HepG2 (cell line): ENCODE results near the gene UTP15. TPM values are rescaled to one million over a fixed set of nuclear protein-coding genes. Genes with fewer than 3 reads are reported as not detected.
A peak's percentile ranks its signal among the peaks of the same experiment; 100 is the strongest.

Source experiments
- ATAC-seq: fragments of 200-7000 bp; cut with Tn5 transposase; 3 replicates; pipeline ENCODE4 v1.9.1; 2020; ENCODE audit warnings: mild to moderate bottlenecking, moderate library complexity
- BruUV-seq: library from RNA; stranded (reverse); fragments of 400-500 nt; replicated peaks from 2 replicates; lab custom pipeline; 2021; lab: Mats Ljungman, UMichigan
- CTCF ChIA-PET: fragments of 300-600 bp; formaldehyde crosslinking; extraction: SDS; loops from one replicate; lab custom pipeline; 2021; ENCODE audit warnings: low total read pairs, inconsistent platforms, low intra/inter-chr PET ratio; lab: Yijun Ruan, JAX
- POLR2A ChIA-PET: fragments of 350-600 bp; sonication (Branson Sonifier 250); formaldehyde crosslinking; loops from one replicate; lab custom pipeline; 2020; ENCODE audit warnings: antibody characterized with exemption, inconsistent platforms; lab: Yijun Ruan, JAX
- DNase-seq: peaks from one replicate; pipeline ENCODE4 v3.0.0-alpha.2; 2015; ENCODE audit warnings: low spot score
- FAIRE-seq: peaks from 3 replicates; lab custom pipeline; 2011; peaks lifted over from hg19 to GRCh38; lab: Jason Lieb, UNC
- H2AFZ ChIP-seq: one replicate; pipeline ENCODE4 v1.6.1; 2011; ENCODE audit warnings: low read length, inconsistent platforms
- H3K27ac ChIP-seq: fragments of 300-600 bp; 3 replicates; pipeline ENCODE4 v1.8.0; 2011; ENCODE audit warnings: mixed run types, mild to moderate bottlenecking, mixed read lengths, low read length, inconsistent platforms; ENCODE audit not compliant: insufficient read depth; ENCODE audit errors: extremely low read length
- H3K27me3 ChIP-seq, 2 experiments: fragments of 200-600 bp in 1 of 2; 2 replicates in 1 of 2; 3 replicates in 1 of 2; pipeline versions ENCODE4 v1.6.0 to v1.8.0; 2011; ENCODE audit warnings: low read length in 2 of 2, mild to moderate bottlenecking in 2 of 2, moderate library complexity in 2 of 2, inconsistent platforms in 1 of 2; ENCODE audit not compliant: insufficient read depth in 2 of 2, control insufficient read depth in 1 of 2
- H3K36me3 ChIP-seq, 2 experiments: fragments of 200-600 bp in 1 of 2; replicated peaks in 1 of 2; 2 replicates in 1 of 2; 3 replicates in 1 of 2; pipeline versions ENCODE4 v1.5.1 to v1.8.0; 2011; ENCODE audit warnings: low read length in 2 of 2, inconsistent platforms in 1 of 2; ENCODE audit not compliant: insufficient read depth in 2 of 2, control insufficient read depth in 1 of 2
- H3K4me1 ChIP-seq: 2 replicates; pipeline ENCODE4 v1.5.1; 2012; ENCODE audit warnings: low read length, inconsistent platforms; ENCODE audit not compliant: insufficient read depth
- H3K4me2 ChIP-seq: 2 replicates; pipeline ENCODE4 v1.6.0; 2011; ENCODE audit warnings: low read depth, low read length, inconsistent platforms
- H3K4me3 ChIP-seq, 3 experiments: fragments of 200-600 bp in 1 of 3; sonication (generic), shearing (Covaris generic) in 1 of 3; replicated peaks in 1 of 3; 2 replicates each; pipeline ENCODE4 v1.5.1; 2011 to 2016; ENCODE audit warnings: low read length in 3 of 3, inconsistent platforms in 2 of 3, low read depth in 2 of 3, mild to moderate bottlenecking in 2 of 3, control low read depth in 1 of 3, mixed read lengths in 1 of 3; ENCODE audit not compliant: insufficient read depth in 1 of 3
- H3K79me2 ChIP-seq: one replicate; pipeline ENCODE4 v1.6.1; 2011; ENCODE audit warnings: low read length, inconsistent platforms; ENCODE audit not compliant: insufficient read depth
- H3K9ac ChIP-seq: 2 replicates; pipeline ENCODE4 v1.6.0; 2011; ENCODE audit warnings: mild to moderate bottlenecking, low read depth, low read length, inconsistent platforms; ENCODE audit not compliant: insufficient read depth
- H3K9me3 ChIP-seq: 2 replicates; pipeline ENCODE4 v1.5.1; 2012; ENCODE audit warnings: mild to moderate bottlenecking, low read length
- H4K20me1 ChIP-seq: 2 replicates; pipeline ENCODE4 v1.6.0; 2011; ENCODE audit warnings: inconsistent platforms, mild to moderate bottlenecking, low read length, moderate library complexity; ENCODE audit not compliant: insufficient read depth
- CEBPG ChIP-seq: IDR thresholded peaks from 2 replicates; pipeline ENCODE4 v1.6.1; 2016
- ESRRA ChIP-seq: sonication (generic); formaldehyde crosslinking; IDR thresholded peaks from 2 replicates; pipeline ENCODE4 v1.5.1; 2020; ENCODE audit warnings: mild to moderate bottlenecking, low read depth, missing genetic modification reagents
- HOXA5 ChIP-seq: sonication (generic); formaldehyde crosslinking; IDR thresholded peaks from 2 replicates; pipeline ENCODE4 v1.4.0; 2020; ENCODE audit warnings: missing genetic modification reagents
- KLF15 ChIP-seq: sonication (generic); formaldehyde crosslinking; IDR thresholded peaks from 2 replicates; pipeline ENCODE4 v1.8.1; 2023; ENCODE audit warnings: borderline replicate concordance, mild to moderate bottlenecking, inconsistent platforms, missing genetic modification reagents, mixed read lengths
- LRRFIP1 ChIP-seq: sonication (generic); formaldehyde crosslinking; conservative IDR thresholded peaks from 2 replicates; pipeline ENCODE4 v1.4.0; 2020; ENCODE audit warnings: missing genetic modification reagents
- NFATC3 ChIP-seq: sonication (generic); formaldehyde crosslinking; IDR thresholded peaks from 2 replicates; pipeline ENCODE4 v1.5.1; 2020; ENCODE audit warnings: mild to moderate bottlenecking, missing genetic modification reagents
- PHF21A ChIP-seq: sonication (generic); formaldehyde crosslinking; IDR thresholded peaks from 2 replicates; pipeline ENCODE4 v1.5.0; 2020; ENCODE audit warnings: mild to moderate bottlenecking, missing genetic modification reagents
- PTBP1 ChIP-seq: fragments of 200-400 bp; formaldehyde crosslinking; IDR thresholded peaks from 2 replicates; pipeline ENCODE4 v1.6.1; 2018; ENCODE audit warnings: low read length, low read depth; ENCODE audit not compliant: poor library complexity, severe bottlenecking
- RELA ChIP-seq: sonication (generic); formaldehyde crosslinking; IDR thresholded peaks from 2 replicates; pipeline ENCODE4 v1.4.0; 2020; ENCODE audit warnings: missing genetic modification reagents
- SMC3 ChIP-seq: IDR thresholded peaks from 2 replicates; pipeline ENCODE4 v1.6.1; 2011; ENCODE audit warnings: low read length, improper control_type of control experiment
- SP140L ChIP-seq: sonication (generic); formaldehyde crosslinking; IDR thresholded peaks from 2 replicates; pipeline ENCODE4 v1.4.0; 2020; ENCODE audit warnings: missing genetic modification reagents, borderline replicate concordance
- WIZ ChIP-seq: sonication (generic); formaldehyde crosslinking; IDR thresholded peaks from 2 replicates; pipeline ENCODE4 v1.5.1; 2020; ENCODE audit warnings: mild to moderate bottlenecking, missing genetic modification reagents
- ZKSCAN5 ChIP-seq: sonication (generic); formaldehyde crosslinking; IDR thresholded peaks from 2 replicates; pipeline ENCODE4 v1.5.1; 2020; ENCODE audit warnings: mild to moderate bottlenecking, missing genetic modification reagents
- ZNF260 ChIP-seq: sonication (generic); formaldehyde crosslinking; IDR thresholded peaks from 2 replicates; pipeline ENCODE4 v1.4.0; 2020; ENCODE audit warnings: missing genetic modification reagents, low read depth, mild to moderate bottlenecking, borderline replicate concordance
- ZNF343 ChIP-seq: sonication (generic); formaldehyde crosslinking; IDR thresholded peaks from 2 replicates; pipeline ENCODE4 v1.4.0; 2020; ENCODE audit warnings: mild to moderate bottlenecking, missing genetic modification reagents
- ZNF577 ChIP-seq: sonication (generic); formaldehyde crosslinking; IDR thresholded peaks from 2 replicates; pipeline ENCODE4 v1.4.0; 2020; ENCODE audit warnings: mild to moderate bottlenecking, low read depth, missing genetic modification reagents, borderline replicate concordance
- WGBS: methylation state at CpG from one replicate; pipeline ENCODE4 v1.1.6; 2017; ENCODE audit warnings: low lambda C conversion rate; 5-methylcytosine and 5-hydroxymethylcytosine counted together
- in situ Hi-C: cut with HindIII; loops from 2 replicates; pipeline ENCODE4 v1.10.0; 2017; ENCODE audit warnings: low pct_unique_long_range_greater_than_20kb; ENCODE audit not compliant: extremely low pct_ligation_motif_present
- intact Hi-C: fragments of 100-400 bp; cut with micrococcal nuclease; formaldehyde crosslinking; loops from one replicate; pipeline ENCODE4 v1.10.0; 2022; ENCODE audit not compliant: unreplicated experiment
- polyA plus RNA-seq, 8 experiments: library from polyadenylated mRNA; depleted of rRNA in 3 of 8; stranded (reverse) in 7 of 8; unstranded in 1 of 8; fragments of >200 nt; fragmentation: Illumina TruSeq in 4 of 8; extraction: Trizol in 4 of 8; gene quantifications; 2 replicates each; pipeline versions ENCODE4 v1.2.1 to v1.2.3, GENCODE V29; 2011 to 2016; ENCODE audit warnings: low read depth in 4 of 8, missing spikeins in 1 of 8, mixed read lengths in 1 of 8; ENCODE audit not compliant: insufficient read depth in 1 of 8
- total RNA-seq, 5 experiments: library from RNA; depleted of rRNA; stranded (reverse); fragments of >200 nt; fragmentation: Illumina TruSeq; extraction: Trizol; gene quantifications; 2 replicates each; pipeline ENCODE4 v1.2.3, GENCODE V29; 2016; ENCODE audit warnings: low read depth in 1 of 5

Gene UTP15
- total and polyA plus RNA-seq, 2 of the 13 experiments (the other 11 are each of a cell fraction or from before 2014, with no cell fraction given): 7.3 to 35.8 TPM

GRCh38 chr5:73532195-73532594 is 33.3 kb upstream of the UTP15 start:
- 26% methylated on average over 4 of the region's 5 CpGs for WGBS
- H3K4me2 ChIP-seq: no peak overlapping the region
- FAIRE-seq (no peak), ATAC-seq (no peak), DNase-seq (no peak)
- peaks cover 22% of the 10 kb centered on the region; the same call in 1 of the 2 replicates for H3K4me1 ChIP-seq
- intact Hi-C loops: no loop called here
- no peaks in the 10 kb centered on the region for H4K20me1 ChIP-seq
- ChIA-PET CTCF (no interaction called here), POLR2A (no interaction called here)
- H3K79me2 ChIP-seq: no peaks in the 10 kb centered on the region
- in situ Hi-C loops: no loop called here
- H3K27me3 ChIP-seq: no peaks in the 10 kb centered on the region
- H3K4me3 ChIP-seq: no peak overlapping the region
- H2AFZ ChIP-seq: no peak overlapping the region
- H3K9ac ChIP-seq: no peak overlapping the region
- no peaks in the 10 kb centered on the region for H3K36me3 ChIP-seq
- H3K27ac ChIP-seq: no peak overlapping the region
- peaks cover 11% of the 10 kb centered on the region for H3K9me3 ChIP-seq
- TF ChIP-seq HOXA5 (CRISPR knock-in tag) (no peak), ZKSCAN5 (0 out of 2 replicates have a peak, but pooled peaks have one; percentile 42)
- no TSS peak for BruUV-seq

- TF ChIP-seq PTBP1 (no peak), WIZ (no peak), KLF15 (no peak), CEBPG (CRISPR knock-in tag) (no peak), LRRFIP1 (no peak), SMC3 (no peak), PHF21A (CRISPR knock-in tag) (no peak), RELA (CRISPR knock-in tag) (no peak), ESRRA (CRISPR knock-in tag) (no peak), ZNF577 (CRISPR knock-in tag) (no peak), ZNF260 (CRISPR knock-in tag) (no peak), SP140L (CRISPR knock-in tag) (no peak), ZNF343 (CRISPR knock-in tag) (no peak), NFATC3 (no peak)
- H3K36me3 ChIP-seq: no peaks in the 10 kb centered on the region
- H3K9ac ChIP-seq: no peak overlapping the region
- no peaks in the 10 kb centered on the region for H3K27me3 ChIP-seq
- ATAC-seq: no peak
- peaks cover 18% of the 10 kb centered on the region; the same call in 1 of the 2 replicates for H3K4me1 ChIP-seq
- H4K20me1 ChIP-seq: no peaks in the 10 kb centered on the region
- no peaks in the 10 kb centered on the region for H3K79me2 ChIP-seq
- intact Hi-C loops: no loop called here
- no peak overlapping the region for H2AFZ ChIP-seq
- CTCF ChIA-PET: no interaction called here
- POLR2A ChIA-PET: no interaction called here
- no peak for DNase-seq
- H3K4me2 ChIP-seq: no peak overlapping the region
- no TSS peak for BruUV-seq
- H3K9me3 ChIP-seq: peaks cover 11% of the 10 kb centered on the region
- WGBS: 34% methylated on average over 5 of the region's 5 CpGs
- H3K4me3 ChIP-seq: no peak overlapping the region
- FAIRE-seq: no peak
- in situ Hi-C loops: no loop called here
- no peak overlapping the region for H3K27ac ChIP-seq
These were observed 31.4 kb upstream of the UTP15 start for GRCh38 chr5:73534011-73534644.
